ENCODE data around the gene SH2D7.

DNA sequence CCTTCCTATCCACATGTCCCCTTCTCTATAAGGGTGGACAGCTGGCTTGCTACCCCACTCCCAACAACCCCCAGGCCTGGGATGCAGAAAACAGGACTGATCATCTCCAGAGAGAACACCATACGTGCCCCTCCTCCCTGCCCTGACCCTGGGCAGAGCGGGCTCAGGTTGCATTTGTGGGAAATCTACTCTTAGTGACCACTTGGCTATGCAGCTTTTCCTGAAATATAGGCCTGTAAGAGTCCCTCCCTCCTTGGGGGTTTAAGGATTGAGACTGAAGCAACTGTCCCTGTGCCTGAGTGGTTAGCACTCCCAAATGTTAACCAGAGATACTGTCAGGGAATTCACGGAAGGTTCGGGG lies 11.7 kb downstream of the SH2D7 start:
- no peak for TF ChIP-seq EZH2phosphoT487 (IDR thresholded peaks at IDR 0.05; ENCODE audit: unreplicated experiment)
- no peak for TF ChIP-seq EZH2 (IDR thresholded peaks at IDR 0.05; ENCODE audit: low read depth, unreplicated experiment)
- TF ChIP-seq, protein P1, sequence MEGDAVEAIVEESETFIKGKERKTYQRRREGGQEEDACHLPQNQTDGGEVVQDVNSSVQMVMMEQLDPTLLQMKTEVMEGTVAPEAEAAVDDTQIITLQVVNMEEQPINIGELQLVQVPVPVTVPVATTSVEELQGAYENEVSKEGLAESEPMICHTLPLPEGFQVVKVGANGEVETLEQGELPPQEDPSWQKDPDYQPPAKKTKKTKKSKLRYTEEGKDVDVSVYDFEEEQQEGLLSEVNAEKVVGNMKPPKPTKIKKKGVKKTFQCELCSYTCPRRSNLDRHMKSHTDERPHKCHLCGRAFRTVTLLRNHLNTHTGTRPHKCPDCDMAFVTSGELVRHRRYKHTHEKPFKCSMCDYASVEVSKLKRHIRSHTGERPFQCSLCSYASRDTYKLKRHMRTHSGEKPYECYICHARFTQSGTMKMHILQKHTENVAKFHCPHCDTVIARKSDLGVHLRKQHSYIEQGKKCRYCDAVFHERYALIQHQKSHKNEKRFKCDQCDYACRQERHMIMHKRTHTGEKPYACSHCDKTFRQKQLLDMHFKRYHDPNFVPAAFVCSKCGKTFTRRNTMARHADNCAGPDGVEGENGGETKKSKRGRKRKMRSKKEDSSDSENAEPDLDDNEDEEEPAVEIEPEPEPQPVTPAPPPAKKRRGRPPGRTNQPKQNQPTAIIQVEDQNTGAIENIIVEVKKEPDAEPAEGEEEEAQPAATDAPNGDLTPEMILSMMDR (conservative IDR thresholded peaks at IDR 0.05; ENCODE audit: low read depth in 2 of 2) = no peak
- TF ChIP-seq, protein P2, sequence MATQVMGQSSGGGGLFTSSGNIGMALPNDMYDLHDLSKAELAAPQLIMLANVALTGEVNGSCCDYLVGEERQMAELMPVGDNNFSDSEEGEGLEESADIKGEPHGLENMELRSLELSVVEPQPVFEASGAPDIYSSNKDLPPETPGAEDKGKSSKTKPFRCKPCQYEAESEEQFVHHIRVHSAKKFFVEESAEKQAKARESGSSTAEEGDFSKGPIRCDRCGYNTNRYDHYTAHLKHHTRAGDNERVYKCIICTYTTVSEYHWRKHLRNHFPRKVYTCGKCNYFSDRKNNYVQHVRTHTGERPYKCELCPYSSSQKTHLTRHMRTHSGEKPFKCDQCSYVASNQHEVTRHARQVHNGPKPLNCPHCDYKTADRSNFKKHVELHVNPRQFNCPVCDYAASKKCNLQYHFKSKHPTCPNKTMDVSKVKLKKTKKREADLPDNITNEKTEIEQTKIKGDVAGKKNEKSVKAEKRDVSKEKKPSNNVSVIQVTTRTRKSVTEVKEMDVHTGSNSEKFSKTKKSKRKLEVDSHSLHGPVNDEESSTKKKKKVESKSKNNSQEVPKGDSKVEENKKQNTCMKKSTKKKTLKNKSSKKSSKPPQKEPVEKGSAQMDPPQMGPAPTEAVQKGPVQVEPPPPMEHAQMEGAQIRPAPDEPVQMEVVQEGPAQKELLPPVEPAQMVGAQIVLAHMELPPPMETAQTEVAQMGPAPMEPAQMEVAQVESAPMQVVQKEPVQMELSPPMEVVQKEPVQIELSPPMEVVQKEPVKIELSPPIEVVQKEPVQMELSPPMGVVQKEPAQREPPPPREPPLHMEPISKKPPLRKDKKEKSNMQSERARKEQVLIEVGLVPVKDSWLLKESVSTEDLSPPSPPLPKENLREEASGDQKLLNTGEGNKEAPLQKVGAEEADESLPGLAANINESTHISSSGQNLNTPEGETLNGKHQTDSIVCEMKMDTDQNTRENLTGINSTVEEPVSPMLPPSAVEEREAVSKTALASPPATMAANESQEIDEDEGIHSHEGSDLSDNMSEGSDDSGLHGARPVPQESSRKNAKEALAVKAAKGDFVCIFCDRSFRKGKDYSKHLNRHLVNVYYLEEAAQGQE (IDR thresholded peaks at IDR 0.05; ENCODE audit: unreplicated experiment) = no peak
- no peak for TF ChIP-seq NANOG (IDR thresholded peaks at IDR 0.05; ENCODE audit: borderline replicate concordance)
- no peak for TF ChIP-seq CREB1 (CRISPR knock-in tag; IDR thresholded peaks at IDR 0.05; ENCODE audit: low read depth)
- no peak for TF ChIP-seq JUNB (IDR thresholded peaks at IDR 0.05; ENCODE audit: unreplicated experiment)
- TF ChIP-seq, protein P3, sequence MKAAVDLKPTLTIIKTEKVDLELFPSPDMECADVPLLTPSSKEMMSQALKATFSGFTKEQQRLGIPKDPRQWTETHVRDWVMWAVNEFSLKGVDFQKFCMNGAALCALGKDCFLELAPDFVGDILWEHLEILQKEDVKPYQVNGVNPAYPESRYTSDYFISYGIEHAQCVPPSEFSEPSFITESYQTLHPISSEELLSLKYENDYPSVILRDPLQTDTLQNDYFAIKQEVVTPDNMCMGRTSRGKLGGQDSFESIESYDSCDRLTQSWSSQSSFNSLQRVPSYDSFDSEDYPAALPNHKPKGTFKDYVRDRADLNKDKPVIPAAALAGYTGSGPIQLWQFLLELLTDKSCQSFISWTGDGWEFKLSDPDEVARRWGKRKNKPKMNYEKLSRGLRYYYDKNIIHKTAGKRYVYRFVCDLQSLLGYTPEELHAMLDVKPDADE (IDR thresholded peaks at IDR 0.05) = no peak
- TF ChIP-seq POLR2AphosphoS5 (IDR thresholded peaks at IDR 0.05; ENCODE audit: low read depth) = no peak
- TF ChIP-seq ZNF114 (CRISPR knock-in tag; IDR thresholded peaks at IDR 0.05) = no peak
- no peak for TF ChIP-seq STAT1 (IDR thresholded peaks at IDR 0.05; ENCODE audit: unreplicated experiment)
- no peak for TF ChIP-seq ZNF331 (CRISPR knock-in tag; IDR thresholded peaks at IDR 0.05; ENCODE audit: low read depth)
- TF ChIP-seq, protein P4, sequence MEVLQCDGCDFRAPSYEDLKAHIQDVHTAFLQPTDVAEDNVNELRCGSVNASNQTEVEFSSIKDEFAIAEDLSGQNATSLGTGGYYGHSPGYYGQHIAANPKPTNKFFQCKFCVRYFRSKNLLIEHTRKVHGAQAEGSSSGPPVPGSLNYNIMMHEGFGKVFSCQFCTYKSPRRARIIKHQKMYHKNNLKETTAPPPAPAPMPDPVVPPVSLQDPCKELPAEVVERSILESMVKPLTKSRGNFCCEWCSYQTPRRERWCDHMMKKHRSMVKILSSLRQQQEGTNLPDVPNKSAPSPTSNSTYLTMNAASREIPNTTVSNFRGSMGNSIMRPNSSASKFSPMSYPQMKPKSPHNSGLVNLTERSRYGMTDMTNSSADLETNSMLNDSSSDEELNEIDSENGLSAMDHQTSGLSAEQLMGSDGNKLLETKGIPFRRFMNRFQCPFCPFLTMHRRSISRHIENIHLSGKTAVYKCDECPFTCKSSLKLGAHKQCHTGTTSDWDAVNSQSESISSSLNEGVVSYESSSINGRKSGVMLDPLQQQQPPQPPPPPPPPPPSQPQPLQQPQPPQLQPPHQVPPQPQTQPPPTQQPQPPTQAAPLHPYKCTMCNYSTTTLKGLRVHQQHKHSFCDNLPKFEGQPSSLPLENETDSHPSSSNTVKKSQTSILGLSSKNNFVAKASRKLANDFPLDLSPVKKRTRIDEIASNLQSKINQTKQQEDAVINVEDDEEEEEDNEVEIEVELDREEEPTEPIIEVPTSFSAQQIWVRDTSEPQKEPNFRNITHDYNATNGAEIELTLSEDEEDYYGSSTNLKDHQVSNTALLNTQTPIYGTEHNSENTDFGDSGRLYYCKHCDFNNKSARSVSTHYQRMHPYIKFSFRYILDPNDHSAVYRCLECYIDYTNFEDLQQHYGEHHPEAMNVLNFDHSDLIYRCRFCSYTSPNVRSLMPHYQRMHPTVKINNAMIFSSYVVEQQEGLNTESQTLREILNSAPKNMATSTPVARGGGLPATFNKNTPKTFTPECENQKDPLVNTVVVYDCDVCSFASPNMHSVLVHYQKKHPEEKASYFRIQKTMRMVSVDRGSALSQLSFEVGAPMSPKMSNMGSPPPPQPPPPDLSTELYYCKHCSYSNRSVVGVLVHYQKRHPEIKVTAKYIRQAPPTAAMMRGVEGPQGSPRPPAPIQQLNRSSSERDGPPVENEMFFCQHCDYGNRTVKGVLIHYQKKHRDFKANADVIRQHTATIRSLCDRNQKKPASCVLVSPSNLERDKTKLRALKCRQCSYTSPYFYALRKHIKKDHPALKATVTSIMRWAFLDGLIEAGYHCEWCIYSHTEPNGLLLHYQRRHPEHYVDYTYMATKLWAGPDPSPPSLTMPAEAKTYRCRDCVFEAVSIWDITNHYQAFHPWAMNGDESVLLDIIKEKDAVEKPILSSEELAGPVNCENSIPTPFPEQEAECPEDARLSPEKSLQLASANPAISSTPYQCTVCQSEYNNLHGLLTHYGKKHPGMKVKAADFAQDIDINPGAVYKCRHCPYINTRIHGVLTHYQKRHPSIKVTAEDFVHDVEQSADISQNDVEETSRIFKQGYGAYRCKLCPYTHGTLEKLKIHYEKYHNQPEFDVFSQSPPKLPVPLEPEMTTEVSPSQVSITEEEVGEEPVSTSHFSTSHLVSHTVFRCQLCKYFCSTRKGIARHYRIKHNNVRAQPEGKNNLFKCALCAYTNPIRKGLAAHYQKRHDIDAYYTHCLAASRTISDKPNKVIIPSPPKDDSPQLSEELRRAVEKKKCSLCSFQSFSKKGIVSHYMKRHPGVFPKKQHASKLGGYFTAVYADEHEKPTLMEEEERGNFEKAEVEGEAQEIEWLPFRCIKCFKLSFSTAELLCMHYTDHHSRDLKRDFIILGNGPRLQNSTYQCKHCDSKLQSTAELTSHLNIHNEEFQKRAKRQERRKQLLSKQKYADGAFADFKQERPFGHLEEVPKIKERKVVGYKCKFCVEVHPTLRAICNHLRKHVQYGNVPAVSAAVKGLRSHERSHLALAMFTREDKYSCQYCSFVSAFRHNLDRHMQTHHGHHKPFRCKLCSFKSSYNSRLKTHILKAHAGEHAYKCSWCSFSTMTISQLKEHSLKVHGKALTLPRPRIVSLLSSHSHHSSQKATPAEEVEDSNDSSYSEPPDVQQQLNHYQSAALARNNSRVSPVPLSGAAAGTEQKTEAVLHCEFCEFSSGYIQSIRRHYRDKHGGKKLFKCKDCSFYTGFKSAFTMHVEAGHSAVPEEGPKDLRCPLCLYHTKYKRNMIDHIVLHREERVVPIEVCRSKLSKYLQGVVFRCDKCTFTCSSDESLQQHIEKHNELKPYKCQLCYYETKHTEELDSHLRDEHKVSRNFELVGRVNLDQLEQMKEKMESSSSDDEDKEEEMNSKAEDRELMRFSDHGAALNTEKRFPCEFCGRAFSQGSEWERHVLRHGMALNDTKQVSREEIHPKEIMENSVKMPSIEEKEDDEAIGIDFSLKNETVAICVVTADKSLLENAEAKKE (CRISPR knock-in tag; IDR thresholded peaks at IDR 0.05) = no peak
